Measurements from ENCODE around the gene ARHGAP31. TPM values are rescaled to one million over a fixed set of nuclear protein-coding genes. Genes with fewer than 3 reads are reported as not detected.

The ARHGAP31 gene
- total and polyA plus RNA-seq, 10 donors: 2.0 to 38.0 (median 25.3) TPM

GRCh38 chr3:119293105-119293870 is 895 bp upstream of the ARHGAP31 start:
- WGBS, 5 donors: 32 to 41% (median 37%) methylated on average over 4 of the region's 4 CpGs
- intact Hi-C loops (cut with DNase I; ENCODE audit: low total_unique reads): no loop called here
- no peak for DNase-seq

GRCh38 chr3:119294696-119295671 is 801 bp downstream of the ARHGAP31 start:
- peaks cover 0 to 9% (median 0%) of the 10 kb centered on the region in 6 donors for H3K36me3 ChIP-seq
- H3K4me3 ChIP-seq: peak overlapping the region; percentile 64 to 80 (median 76)
- TF ChIP-seq, protein P1, sequence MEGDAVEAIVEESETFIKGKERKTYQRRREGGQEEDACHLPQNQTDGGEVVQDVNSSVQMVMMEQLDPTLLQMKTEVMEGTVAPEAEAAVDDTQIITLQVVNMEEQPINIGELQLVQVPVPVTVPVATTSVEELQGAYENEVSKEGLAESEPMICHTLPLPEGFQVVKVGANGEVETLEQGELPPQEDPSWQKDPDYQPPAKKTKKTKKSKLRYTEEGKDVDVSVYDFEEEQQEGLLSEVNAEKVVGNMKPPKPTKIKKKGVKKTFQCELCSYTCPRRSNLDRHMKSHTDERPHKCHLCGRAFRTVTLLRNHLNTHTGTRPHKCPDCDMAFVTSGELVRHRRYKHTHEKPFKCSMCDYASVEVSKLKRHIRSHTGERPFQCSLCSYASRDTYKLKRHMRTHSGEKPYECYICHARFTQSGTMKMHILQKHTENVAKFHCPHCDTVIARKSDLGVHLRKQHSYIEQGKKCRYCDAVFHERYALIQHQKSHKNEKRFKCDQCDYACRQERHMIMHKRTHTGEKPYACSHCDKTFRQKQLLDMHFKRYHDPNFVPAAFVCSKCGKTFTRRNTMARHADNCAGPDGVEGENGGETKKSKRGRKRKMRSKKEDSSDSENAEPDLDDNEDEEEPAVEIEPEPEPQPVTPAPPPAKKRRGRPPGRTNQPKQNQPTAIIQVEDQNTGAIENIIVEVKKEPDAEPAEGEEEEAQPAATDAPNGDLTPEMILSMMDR (IDR thresholded peaks at IDR 0.05 in 8 of 11, conservative IDR thresholded peaks at IDR 0.05 in 3 of 11): no peak
- TF ChIP-seq POLR2A (IDR thresholded peaks at IDR 0.05): no peak
- TF ChIP-seq POLR2AphosphoS5 (IDR thresholded peaks at IDR 0.05): peak in 1 of 3 donors; percentile 28
- H3K9me3 ChIP-seq: no peaks in the 10 kb centered on the region
- H3K27ac ChIP-seq: peak overlapping the region; percentile 73 to 97 (median 93)
- 2 to 5% (median 3%) methylated on average over 26 to 43 of the region's 43 CpGs for WGBS, 5 donors
- peak; percentile 86 for DNase-seq
- no peaks in the 10 kb centered on the region for H3K27me3 ChIP-seq (replicated peaks in 1 of 7)
- intact Hi-C loops (cut with DNase I; ENCODE audit: low total_unique reads): no loop called here
- H3K4me1 ChIP-seq: peaks cover 21 to 75% (median 51%) of the 10 kb centered on the region in 6 donors

More at GRCh38 chr3:119293105-119293870, 895 bp upstream of the ARHGAP31 start:
- Histone ChIP-seq H3K4me3 (peak overlapping the region; percentile 64 to 80 (median 76)), H3K27me3 (replicated peaks in 1 of 7) (no peaks in the 10 kb centered on the region), H3K27ac (peak overlapping the region; percentile 73 to 97 (median 93)), H3K36me3 (peaks cover 0 to 4% (median 0%) of the 10 kb centered on the region in 6 donors), H3K9me3 (peaks cover 0 to 2% (median 1%) of the 10 kb centered on the region in 8 donors), H3K4me1 (peaks cover 21 to 60% (median 46%) of the 10 kb centered on the region in 6 donors)
- TF ChIP-seq, protein P1 (IDR thresholded peaks at IDR 0.05 in 8 of 11, conservative IDR thresholded peaks at IDR 0.05 in 3 of 11): no peak
- no peak for TF ChIP-seq POLR2AphosphoS5 (IDR thresholded peaks at IDR 0.05)
- no peak for TF ChIP-seq POLR2A (IDR thresholded peaks at IDR 0.05)

- Histone ChIP-seq H3K27ac (peak overlapping the region in 7 of 8 donors; percentile 15 to 97 (median 94)), H3K4me3 (peak overlapping the region; percentile 64 to 80 (median 76)), H3K36me3 (peaks cover 0 to 9% (median 0%) of the 10 kb centered on the region in 6 donors), H3K4me1 (peaks cover 21 to 80% (median 54%) of the 10 kb centered on the region in 6 donors), H3K9me3 (no peaks in the 10 kb centered on the region), H3K27me3 (replicated peaks in 1 of 7) (no peaks in the 10 kb centered on the region)
- DNase-seq: peak; percentile 33
- intact Hi-C loops (cut with DNase I; ENCODE audit: low total_unique reads): no loop called here
- WGBS, 5 donors: 44 to 70% (median 54%) methylated on average over 8 of the region's 8 CpGs
- TF ChIP-seq POLR2A (IDR thresholded peaks at IDR 0.05): no peak
- TF ChIP-seq, protein P1 (IDR thresholded peaks at IDR 0.05 in 8 of 11, conservative IDR thresholded peaks at IDR 0.05 in 3 of 11): no peak
- TF ChIP-seq POLR2AphosphoS5 (IDR thresholded peaks at IDR 0.05): no peak
These were observed 1.9 kb downstream of the ARHGAP31 start for GRCh38 chr3:119295816-119296726.
